NCI-H345 (cell line): ENCODE data around the gene DNAH3.
"Not testable (repeated sequence)": the region's sequence is repeated elsewhere in the genome, so short reads cannot be mapped to it uniquely, and the experiment has no call there.

ENCODE experiments used
- DNase-seq: peaks from one replicate; lab custom pipeline; 2025; lab: John Stamatoyannopoulos, UW

The DNAH3 gene

DNA sequence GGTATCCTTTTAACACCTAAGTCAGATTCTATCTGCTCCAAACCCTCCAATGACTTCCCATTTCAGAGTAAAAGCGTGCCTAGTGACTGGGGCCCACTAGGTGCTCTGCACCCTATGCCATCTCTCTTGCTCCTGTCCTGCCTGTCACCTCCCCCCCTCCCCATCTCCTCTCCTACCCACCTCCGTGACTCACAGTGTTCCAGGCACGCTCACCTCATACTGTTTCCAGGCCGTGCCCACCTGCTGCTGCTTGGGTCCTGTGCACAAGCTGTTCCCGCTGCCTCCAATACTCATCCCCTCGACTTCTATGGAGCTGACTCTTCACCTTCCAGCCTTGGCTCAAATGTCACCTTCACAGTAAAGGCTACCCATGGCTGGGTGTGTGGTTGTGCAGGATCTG is 21.7 kb downstream of the DNAH3 start:
- no peak for DNase-seq

DNA sequence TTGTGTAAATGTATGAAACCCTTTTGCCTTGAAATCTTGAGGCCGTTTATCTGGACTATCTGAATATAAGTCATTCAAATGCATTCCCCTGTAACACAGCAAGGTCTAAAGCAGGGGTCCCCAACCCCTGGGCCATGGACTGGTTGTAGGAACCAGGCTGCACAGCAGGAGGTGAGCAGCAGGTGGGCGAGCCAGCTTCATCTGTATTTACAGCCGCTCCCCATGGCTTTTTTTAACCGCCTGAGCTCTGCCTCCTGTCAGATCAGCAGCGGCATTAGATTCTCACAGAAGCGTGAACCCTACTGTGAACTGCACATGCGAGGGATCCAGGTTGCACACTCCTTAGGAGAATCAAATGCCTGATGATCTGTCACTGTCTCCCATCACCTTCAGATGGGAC is 24.1 kb downstream of the DNAH3 start:
- DNase-seq: no peak

DNA sequence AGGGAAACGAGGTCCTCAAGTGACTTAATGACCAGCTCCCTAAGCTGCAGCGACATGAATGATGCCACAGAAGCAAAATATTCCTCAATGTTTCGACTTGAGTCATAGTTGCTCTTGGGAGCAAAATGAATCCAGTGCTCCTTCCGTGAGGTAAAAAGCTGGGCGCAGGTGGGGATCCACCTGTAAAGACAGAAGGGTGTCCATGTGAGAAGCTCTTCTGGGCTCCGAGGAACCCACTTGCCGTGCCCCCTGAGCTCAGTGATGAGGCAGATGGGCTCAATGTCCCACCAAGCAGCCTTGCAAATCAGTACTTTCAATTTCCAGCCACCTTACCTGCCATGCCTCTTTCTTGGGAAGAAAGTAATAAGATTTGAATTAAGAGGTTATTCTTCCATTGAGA is 25.5 kb downstream of the DNAH3 start:
- DNase-seq: no peak

- no peak for DNase-seq
Measured at GRCh38 chr16:21120976-21121520, 29.6 kb downstream of the DNAH3 start.

DNA sequence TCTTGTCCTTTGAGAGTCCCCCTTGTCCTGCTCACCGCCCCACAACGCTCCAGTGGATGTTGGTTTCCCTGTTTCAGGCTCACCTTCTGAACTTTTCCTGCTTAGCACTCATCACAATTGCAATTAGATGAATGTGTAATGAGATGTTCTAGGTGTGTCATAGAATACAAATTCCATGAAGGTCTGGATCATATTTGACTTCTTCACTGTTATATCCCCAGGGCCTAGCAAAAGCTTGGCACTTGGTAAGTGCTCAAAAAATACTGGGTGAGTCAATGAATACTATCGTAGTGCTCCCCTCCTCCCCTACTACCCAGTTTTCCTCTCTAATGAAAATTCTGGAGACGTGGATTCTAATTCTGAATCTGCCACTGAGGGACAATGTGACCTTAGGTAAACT is 33.1 kb downstream of the DNAH3 start:
- no peak for DNase-seq

DNA sequence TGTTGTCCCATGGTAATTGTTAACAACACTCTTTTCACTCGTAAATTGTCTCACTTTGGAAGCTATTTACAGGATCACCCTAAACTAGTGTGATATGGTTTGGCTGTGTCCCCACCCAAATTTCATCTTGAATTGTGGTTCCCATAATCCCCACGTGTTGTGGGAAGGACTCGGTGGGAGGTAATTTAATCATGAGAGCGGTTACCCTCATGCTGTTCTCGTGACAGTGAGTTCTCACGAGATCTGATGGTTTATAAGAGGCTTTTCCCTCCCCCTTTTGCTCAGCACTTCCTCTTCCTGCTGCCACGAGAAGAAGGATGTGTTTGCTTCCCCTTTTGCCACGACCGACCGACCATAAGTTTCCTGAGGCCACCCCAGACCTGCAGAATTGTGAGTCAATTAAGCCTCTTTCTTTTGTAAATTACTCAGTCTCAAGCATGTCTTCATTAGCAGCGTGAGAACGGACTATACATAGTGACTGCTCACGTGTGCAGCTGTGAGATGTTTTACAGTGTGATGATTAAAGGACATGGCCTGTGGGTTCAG is 34.4 kb downstream of the DNAH3 start:
- DNase-seq: no peak

- not testable (repeated sequence) for DNase-seq
Measured at GRCh38 chr16:21115551-21115950, 35.1 kb downstream of the DNAH3 start.

DNA sequence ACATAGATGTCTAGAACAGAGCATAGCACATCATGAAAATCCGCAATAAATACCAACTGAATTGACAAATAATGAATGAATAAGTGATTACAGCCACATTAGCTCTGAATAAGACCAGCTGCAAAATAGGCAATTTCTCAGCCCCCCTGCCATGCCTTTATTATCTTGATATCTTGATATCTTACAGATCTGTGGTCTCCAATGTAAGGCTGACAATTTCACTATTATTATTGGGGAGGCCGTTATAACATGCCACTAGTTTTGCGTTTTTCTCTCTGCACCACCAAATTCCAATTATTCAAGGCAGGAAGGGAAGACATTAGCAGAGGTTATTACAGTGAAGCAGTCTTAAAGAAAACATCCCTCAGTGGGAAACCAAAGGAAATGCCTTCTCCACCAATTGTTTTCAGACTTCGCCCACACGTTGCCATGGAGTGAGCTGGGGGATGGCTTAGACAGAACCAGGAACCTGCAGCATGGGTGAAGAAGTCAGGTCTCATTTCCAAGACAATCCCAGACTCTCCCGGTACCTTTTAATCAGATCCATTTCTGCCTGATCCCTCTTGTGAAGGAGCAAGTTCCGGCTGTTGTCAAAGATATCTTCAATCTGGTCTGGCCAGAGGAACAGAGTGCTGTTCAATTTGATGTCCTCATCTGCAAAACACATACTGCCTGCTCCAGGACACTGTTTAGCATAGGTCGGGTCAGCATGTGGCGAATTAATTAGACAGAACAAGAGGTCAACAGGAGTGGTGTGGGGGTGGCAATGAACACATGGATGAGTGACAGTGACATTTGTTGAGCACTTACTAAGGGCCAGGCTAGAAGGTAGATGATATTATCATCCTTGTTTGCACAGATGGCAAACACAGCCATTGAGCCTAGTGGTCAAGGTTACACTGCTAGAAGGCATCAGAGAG is 46.4 kb downstream of the DNAH3 start:
- DNase-seq: no peak

GRCh38 chr16:21101631-21102420 is 48.8 kb downstream of the DNAH3 start:
- no peak for DNase-seq

- no peak for DNase-seq
Measured at GRCh38 chr16:21100447-21100846, 50.2 kb downstream of the DNAH3 start.

- no peak for DNase-seq
Measured at GRCh38 chr16:21097151-21097550, 53.5 kb downstream of the DNAH3 start.

DNA sequence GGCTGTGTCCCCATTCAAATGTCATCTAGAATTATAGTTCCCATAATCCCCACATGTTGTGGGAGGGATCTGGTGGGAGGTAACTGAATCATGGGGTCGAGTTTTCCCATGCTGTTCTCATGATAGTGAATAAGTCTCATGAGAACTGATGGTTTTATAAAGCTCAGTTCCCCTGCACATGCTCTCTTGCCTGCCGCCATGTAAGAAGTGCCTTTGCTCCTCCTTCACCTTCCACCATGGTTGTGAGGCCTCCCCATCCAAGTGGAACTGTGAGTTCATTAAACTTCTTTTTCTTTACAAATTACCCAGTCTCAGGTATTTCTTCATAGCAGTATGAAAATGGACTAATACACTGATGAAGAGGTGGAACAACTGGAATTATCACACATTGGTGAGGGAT is 55.9 kb downstream of the DNAH3 start:
- DNase-seq: not testable (repeated sequence)

DNA sequence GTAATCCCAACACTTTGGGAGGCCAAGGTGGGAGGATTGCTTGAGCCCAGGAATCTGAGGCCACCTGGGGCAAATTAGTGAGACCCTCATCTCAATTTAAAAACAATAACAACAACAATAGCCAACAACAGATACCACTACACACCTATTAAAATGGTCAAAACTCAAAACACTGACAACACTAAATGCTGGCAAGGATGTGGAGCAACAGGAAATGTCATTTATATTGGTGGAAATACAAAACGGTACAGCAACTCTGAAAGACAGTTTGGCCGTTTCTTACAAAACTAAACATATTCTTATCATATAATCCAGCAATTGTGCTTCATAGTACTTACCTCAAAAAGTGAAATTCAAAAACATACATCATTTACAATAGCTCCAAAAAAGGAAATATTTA is 57.7 kb downstream of the DNAH3 start:
- no peak for DNase-seq

DNA sequence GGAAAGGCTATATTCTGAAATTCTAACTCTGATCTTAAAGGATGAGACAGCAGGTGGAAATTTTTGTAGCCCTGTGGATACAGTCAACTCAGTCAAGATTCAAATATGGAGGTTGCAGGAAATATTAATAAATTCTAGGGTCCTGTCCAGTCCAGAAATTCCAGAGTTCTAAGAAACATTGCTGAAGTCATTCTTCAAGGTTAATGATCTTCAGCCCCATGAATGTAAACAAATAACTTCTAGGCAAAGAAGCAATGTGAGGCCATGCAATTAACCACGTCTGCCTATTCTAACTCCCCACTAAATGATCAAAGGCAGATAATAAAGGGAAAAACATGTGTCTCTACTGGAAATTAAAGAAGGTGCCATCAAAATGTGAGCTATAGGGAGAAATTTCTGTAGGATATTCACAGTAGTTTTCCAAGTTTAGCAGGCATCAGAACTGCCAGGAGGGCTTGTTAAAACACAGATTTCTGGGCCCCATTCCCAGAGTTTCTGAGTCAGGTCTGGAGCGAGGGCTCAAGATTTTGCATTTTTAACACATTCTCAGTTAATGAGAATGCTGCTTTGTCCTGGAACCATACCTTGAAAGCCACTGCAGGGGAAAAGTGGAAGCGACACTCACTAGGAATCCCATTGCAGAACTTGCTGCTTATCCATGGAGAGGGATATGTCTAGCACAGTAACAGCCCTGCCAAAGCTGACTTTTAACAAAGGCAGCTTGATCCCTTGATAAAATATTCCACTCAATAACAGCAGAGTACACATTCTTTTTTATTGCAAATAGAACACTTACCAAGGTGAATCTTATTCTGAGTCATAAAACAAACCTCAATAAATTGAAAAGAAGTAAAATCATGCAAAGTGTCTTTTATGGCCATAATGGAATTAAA is 61.8 kb downstream of the DNAH3 start:
- DNase-seq: no peak

GRCh38 chr16:21088143-21088542 is 62.5 kb downstream of the DNAH3 start:
- DNase-seq: no peak

DNA sequence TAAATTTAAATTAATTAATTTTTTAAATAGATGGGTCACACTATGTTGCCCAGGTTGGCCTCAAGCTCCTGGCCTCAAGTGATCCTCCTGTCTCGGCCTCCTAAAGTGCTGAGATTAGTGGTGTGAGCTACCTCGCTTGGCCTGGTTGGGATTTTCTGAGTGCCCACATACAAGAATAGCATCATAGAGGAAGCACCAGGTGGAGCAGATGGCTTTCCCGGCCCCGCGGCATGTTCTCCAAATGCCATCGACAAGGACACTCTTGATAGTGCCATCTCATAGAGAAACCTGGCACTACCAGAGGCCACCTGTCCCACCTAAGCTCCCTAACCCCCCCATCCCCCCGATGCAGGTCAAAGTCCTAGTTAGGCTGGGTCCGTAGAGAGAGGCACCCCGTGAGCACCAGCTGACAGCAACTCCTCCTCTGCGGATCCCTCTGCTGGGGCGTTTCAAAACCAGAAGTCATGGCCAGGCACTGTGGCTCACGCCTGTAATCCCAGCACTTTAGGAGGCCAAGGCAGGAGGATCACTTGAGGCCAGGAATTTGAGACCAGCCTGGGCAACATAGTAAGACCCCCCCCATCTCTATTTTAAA is 65.9 kb downstream of the DNAH3 start:
- DNase-seq: no peak

DNA sequence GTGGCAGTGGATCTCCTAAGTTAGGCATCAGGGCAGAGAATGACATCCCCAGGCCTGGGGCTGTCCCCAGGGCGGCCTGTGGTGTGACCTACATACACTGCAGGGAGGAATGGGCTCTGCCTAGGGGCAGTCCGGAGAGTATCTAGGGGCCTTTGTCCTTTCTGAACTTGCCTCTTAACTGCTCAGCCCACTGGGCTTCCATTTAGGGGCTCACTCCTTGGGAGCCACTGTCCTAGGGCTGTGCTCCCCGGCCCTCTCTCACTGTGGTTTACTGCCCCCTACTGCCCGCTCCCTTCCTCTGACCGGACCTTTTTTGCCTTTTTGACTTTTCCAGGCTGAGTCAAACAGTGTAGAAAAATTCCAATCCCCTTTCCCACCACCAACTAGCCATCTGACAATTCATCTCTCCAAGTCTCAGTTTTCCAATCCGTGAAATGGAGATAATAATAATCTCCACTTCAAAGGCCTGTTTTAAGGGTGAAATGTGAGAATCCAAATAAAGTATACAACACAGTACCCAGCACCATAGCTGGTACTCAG is 66.8 kb downstream of the DNAH3 start:
- DNase-seq: peak; percentile 52

DNA sequence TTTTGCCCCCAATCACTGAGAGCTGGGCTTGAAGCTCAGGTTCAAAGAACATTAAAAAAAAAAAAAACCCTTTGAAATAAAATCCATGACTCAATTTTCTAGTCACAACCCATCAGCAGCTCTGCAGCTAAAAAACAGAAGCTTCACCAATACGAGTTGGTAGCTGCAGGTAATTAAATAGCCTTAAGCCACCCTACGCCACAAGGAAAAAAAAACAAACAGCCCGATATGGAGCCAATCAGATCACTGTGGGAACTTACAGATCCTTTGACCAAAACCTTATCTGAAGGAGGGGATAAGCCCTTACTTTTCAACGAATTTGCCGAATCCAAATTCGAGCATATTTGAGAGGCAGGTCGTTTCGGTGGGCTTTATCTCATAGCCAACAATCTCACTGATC is 69.3 kb downstream of the DNAH3 start:
- no peak for DNase-seq

- no peak for DNase-seq
Measured at GRCh38 chr16:21078563-21078962, 72.1 kb downstream of the DNAH3 start.

DNA sequence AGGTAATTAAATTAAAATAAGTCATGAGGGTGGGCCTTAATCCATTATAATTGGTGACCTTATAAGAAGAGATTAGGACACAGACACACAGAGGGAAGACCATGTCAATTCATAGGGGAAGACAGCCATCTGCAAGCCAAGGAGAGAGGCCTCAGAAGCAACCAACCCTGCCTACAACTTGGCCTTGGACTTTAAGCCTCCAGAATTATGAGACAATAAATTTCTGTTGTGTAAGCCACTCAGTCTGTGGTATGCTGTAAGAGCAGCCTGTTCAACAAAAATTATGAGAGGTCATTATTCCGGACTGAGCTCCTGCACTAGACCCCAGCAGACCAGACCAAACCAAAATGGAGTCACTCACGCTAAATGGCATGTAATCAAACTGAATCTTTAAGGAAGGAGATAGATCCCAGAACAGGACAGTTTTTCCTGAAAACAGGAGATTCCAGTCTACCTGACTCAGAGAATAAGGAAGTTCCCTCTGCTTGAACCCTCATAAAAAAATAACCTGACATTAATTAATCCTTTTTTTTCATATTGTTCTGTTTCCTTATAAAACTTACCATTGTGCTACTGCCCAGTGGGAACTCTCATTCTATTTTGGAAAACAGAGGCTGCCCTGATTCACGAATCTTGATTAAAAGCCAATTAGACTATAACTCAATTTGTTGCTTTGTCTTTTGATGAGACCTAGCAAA is 74.3 kb downstream of the DNAH3 start:
- DNase-seq: no peak
